ENCODE results near the gene BMX.

DNA sequence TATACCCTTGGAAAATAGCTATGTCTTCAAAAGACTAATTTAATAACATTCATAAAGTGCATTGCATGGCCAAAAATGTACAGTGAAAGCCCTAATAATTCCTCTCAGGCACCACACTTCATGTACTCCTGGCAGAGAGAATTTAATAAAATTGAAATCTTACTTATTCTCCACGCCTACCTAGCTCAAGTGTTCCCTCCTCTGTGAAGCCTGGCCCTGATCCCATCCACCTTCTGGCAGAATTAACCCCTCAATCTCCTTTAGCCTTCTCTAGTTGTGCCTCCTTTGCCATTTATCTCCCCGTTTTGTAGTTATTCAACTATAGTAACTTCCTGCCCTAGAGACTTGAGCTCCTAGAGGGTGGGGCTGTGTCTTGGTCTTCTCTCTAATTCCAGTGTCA is 73.4 kb downstream of the BMX start:
- TF ChIP-seq POLR2A (IDR thresholded peaks at IDR 0.05; ENCODE audit: low read length) (no peak), GATA1 (IDR thresholded peaks at IDR 0.05; ENCODE audit: low read depth, low read length) (no peak)
